Omental fat pad (tissue), 4 donors: Measurements from ENCODE around the gene IL1RAP. TPM values are rescaled to one million over a fixed set of nuclear protein-coding genes. Genes with fewer than 3 reads are reported as not detected.

Source experiments
- ATAC-seq: fragments of 150-250 bp; one replicate; pipeline ENCODE4 v1.9.1; 2016; ENCODE audit warnings: mild to moderate bottlenecking, moderate library complexity; ENCODE audit not compliant: low FRiP score
- DNase-seq: peaks from one replicate; pipeline ENCODE4 v3.0.0-alpha.2; 2019; ENCODE audit warnings: low spot score
- CTCF ChIP-seq, 3 donors: fragments of 450-650 bp; IDR thresholded peaks; one replicate each; pipeline ENCODE4 v1.5.1; 2016 to 2017; ENCODE audit warnings: antibody characterized with exemption in 3 of 3, mild to moderate bottlenecking in 3 of 3, moderate library complexity in 2 of 3
- total RNA-seq, 4 donors: library from RNA; depleted of rRNA; stranded (reverse); fragments of >200 nt; gene quantifications; one replicate each; pipeline ENCODE4 v1.1.0, GENCODE V29; 2016

Gene IL1RAP
- total RNA-seq, 4 donors from 2014 or later, result 10.5 to 75.3 (median 23.4) TPM

- no peak for DNase-seq
- ATAC-seq, result no peak
- TF ChIP-seq CTCF (IDR thresholded peaks at IDR 0.05), result no peak
Measured at GRCh38 chr3:190552021-190552420, 38.1 kb downstream of the IL1RAP start.

- TF ChIP-seq CTCF (IDR thresholded peaks at IDR 0.05), result no peak
- DNase-seq, result no peak
- no peak for ATAC-seq
Measured at GRCh38 chr3:190552969-190553759, 39.3 kb downstream of the IL1RAP start.

- no peak for DNase-seq
- no peak for ATAC-seq
- no peak for TF ChIP-seq CTCF (IDR thresholded peaks at IDR 0.05)
Measured at GRCh38 chr3:190554197-190554596, 40.3 kb downstream of the IL1RAP start.

- ATAC-seq (no peak), DNase-seq (no peak)
- TF ChIP-seq CTCF (IDR thresholded peaks at IDR 0.05), result no peak
Measured at GRCh38 chr3:190556351-190556750, 42.5 kb downstream of the IL1RAP start.

- no peak for TF ChIP-seq CTCF (IDR thresholded peaks at IDR 0.05)
- DNase-seq, result no peak
- ATAC-seq, result no peak
Measured at GRCh38 chr3:190557296-190557695, 43.4 kb downstream of the IL1RAP start.

- TF ChIP-seq CTCF (IDR thresholded peaks at IDR 0.05), result no peak
- ATAC-seq, result no peak
Measured at GRCh38 chr3:190558316-190558715, 44.4 kb downstream of the IL1RAP start.

GRCh38 chr3:190558796-190559195, 44.9 kb downstream of the IL1RAP start:
- ATAC-seq (no peak), DNase-seq (no peak)
- TF ChIP-seq CTCF (IDR thresholded peaks at IDR 0.05), result no peak

More at GRCh38 chr3:190558316-190558715, 44.4 kb downstream of the IL1RAP start:
- DNase-seq, result no peak
